ENCODE measurements around the gene FBXL20.

DNA sequence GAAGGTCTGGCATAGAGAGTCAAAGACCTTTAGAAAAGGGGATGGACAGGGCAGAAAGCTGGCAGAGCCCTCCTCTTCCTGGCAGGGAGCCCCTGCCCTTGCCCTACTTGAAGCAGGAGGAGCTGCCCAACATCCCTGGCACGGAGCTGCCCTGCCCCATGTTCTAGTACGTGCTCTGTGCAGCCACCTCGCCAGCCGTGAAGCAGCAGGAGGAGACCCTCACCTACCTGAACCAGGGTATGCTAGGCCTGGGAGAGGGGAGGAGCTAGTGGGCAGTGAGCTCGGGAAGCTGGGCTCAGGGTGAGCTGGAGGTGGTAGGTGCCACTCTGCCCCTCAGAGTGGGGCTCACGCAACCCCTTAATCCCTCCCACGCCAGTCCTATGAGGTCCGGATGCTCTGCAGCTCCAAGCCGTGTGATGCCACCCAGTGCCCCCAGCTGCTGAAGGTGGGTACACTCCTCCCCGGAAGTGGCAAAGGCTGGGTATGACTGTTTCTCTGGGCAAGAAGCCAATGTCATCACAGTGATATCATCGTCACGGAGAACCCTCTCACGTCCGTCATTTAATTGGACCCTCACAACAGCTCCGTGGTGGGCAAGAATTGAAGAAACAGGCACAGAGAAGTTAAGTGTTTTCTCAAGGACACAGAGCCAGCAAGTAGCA, 163.0 kb downstream of the FBXL20 start:
- TF ChIP-seq ESRRA (IDR thresholded peaks at IDR 0.05; ENCODE audit: borderline replicate concordance, low read depth) (no peak), FUS (optimal IDR thresholded peaks at IDR 0.05; ENCODE audit: low read depth, low read length) (no peak), ZKSCAN3 (CRISPR knock-in tag; IDR thresholded peaks at IDR 0.05) (no peak), ARNT (IDR thresholded peaks at IDR 0.05) (no peak), RBM15 (IDR thresholded peaks at IDR 0.05; ENCODE audit: insufficient read depth, low read length) (no peak)
